OCI-LY1 (cell line): Measurements from ENCODE around the gene SLC35F5.
"Not testable (repeated sequence)": the region's sequence is repeated elsewhere in the genome, so short reads cannot be mapped to it uniquely, and the experiment has no call there.

Experiments used
- EZH2 ChIP-seq: fragments of 200-600 bp; sonication (generic), shearing (Covaris generic); IDR thresholded peaks from 2 replicates; pipeline ENCODE4 v1.8.0; 2017; ENCODE audit warnings: borderline replicate concordance, mixed run types, mild to moderate bottlenecking, antibody characterized with exemption, low read length, moderate library complexity, mixed read lengths
- TF ChIP-seq, protein P1 (sequence below): fragments of 200-600 bp; sonication (generic), shearing (Covaris generic); IDR thresholded peaks from 2 replicates; pipeline ENCODE4 v1.5.1; 2017; ENCODE audit warnings: mild to moderate bottlenecking, antibody characterized with exemption, low read length, moderate library complexity, mixed read lengths

DNA sequence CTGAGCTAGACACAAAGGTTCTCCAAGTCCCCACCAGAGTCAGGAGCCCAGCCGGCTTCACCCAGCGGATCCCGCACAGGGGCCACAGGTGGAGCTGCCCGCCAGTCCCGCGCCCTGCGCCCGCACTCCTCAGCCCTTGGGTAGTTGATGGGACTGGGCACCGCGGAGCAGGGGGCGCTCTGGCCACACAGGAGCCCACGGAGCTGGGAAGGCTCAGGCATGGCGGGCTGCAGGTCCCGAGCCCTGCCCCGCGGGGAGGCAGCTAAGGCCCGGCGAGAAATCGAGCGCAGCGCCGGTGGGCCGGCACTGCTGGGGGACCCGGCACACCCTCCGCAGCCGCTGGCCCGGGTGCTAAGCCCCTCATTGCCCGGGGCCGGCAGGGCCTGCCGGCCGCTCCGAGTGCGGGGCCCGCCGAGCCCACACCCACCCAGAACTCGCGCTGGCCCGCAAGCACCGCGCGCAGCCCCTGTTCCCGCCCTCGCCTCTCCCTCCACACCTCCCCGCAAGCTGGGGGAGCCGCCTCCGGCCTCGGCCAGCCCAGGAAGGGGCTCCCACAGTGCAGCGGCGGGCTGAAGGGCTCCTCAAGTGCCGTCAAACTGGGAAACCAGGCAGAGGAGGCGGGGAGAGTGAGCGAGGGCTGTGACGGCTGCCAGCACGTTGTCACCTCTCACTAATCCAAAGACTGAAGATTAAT is 52.0 kb downstream of the SLC35F5 start:
- TF ChIP-seq, protein P1, sequence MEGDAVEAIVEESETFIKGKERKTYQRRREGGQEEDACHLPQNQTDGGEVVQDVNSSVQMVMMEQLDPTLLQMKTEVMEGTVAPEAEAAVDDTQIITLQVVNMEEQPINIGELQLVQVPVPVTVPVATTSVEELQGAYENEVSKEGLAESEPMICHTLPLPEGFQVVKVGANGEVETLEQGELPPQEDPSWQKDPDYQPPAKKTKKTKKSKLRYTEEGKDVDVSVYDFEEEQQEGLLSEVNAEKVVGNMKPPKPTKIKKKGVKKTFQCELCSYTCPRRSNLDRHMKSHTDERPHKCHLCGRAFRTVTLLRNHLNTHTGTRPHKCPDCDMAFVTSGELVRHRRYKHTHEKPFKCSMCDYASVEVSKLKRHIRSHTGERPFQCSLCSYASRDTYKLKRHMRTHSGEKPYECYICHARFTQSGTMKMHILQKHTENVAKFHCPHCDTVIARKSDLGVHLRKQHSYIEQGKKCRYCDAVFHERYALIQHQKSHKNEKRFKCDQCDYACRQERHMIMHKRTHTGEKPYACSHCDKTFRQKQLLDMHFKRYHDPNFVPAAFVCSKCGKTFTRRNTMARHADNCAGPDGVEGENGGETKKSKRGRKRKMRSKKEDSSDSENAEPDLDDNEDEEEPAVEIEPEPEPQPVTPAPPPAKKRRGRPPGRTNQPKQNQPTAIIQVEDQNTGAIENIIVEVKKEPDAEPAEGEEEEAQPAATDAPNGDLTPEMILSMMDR: not testable (repeated sequence)
- not testable (repeated sequence) for TF ChIP-seq EZH2
